ENCODE measurements around the gene DNAI1.

GRCh38 chr9:34498553-34498952 is 39.9 kb downstream of the DNAI1 start:
- TF ChIP-seq CTCF (IDR thresholded peaks at IDR 0.05) (no peak), POLR2A (IDR thresholded peaks at IDR 0.05) (no peak)
